DND-41 (cell line): ENCODE results near the gene NGLY1.

Experiments
- ATAC-seq: fragments of 200-7000 bp; cut with Tn5 transposase; 3 replicates; pipeline ENCODE4 v1.9.1; 2021; ENCODE audit warnings: low read depth; ENCODE audit not compliant: insufficient read depth
- DNase-seq: peaks from one replicate; pipeline ENCODE4 v3.0.0-alpha.2; 2020
- H2AFZ ChIP-seq: 2 replicates; pipeline ENCODE4 v1.6.0; 2012; ENCODE audit warnings: low read depth, low read length
- H3K27ac ChIP-seq: 2 replicates; pipeline ENCODE4 v1.5.1; 2012; ENCODE audit warnings: low read length, inconsistent platforms
- H3K27me3 ChIP-seq: fragments of 200-600 bp; sonication (generic); 2 replicates; pipeline ENCODE4 v1.6.0; 2012; ENCODE audit warnings: low read length, mild to moderate bottlenecking, inconsistent platforms; ENCODE audit not compliant: insufficient read depth, poor library complexity
- H3K36me3 ChIP-seq: 2 replicates; pipeline ENCODE4 v1.5.1; 2012; ENCODE audit warnings: low read length, inconsistent platforms; ENCODE audit not compliant: insufficient read depth
- H3K4me1 ChIP-seq: 2 replicates; pipeline ENCODE4 v1.5.1; 2012; ENCODE audit warnings: mild to moderate bottlenecking, low read length; ENCODE audit not compliant: insufficient read depth
- H3K4me2 ChIP-seq: 2 replicates; pipeline ENCODE4 v1.6.0; 2012; ENCODE audit warnings: mild to moderate bottlenecking, moderate library complexity, low read length, inconsistent platforms; ENCODE audit not compliant: insufficient read depth
- H3K4me3 ChIP-seq, 2 experiments: fragments of 200-600 bp in 1 of 2; shearing (Covaris generic) in 1 of 2; 2 replicates each; pipeline ENCODE4 v1.5.1; 2012 to 2016; ENCODE audit warnings: inconsistent platforms in 2 of 2, low read length in 2 of 2, mild to moderate bottlenecking in 2 of 2, low read depth in 1 of 2, moderate library complexity in 1 of 2
- H3K79me2 ChIP-seq: 2 replicates; pipeline ENCODE4 v1.6.0; 2012; ENCODE audit warnings: low read length, inconsistent platforms; ENCODE audit not compliant: insufficient read depth
- H3K9ac ChIP-seq: 2 replicates; pipeline ENCODE4 v1.6.0; 2012; ENCODE audit warnings: low read depth, mild to moderate bottlenecking, inconsistent platforms, low read length, moderate library complexity
- H3K9me3 ChIP-seq: 2 replicates; pipeline ENCODE4 v1.5.1; 2012; ENCODE audit warnings: low read length, moderate library complexity, mild to moderate bottlenecking, inconsistent platforms; ENCODE audit not compliant: insufficient read depth, severe bottlenecking
- H4K20me1 ChIP-seq: 2 replicates; pipeline ENCODE4 v1.6.0; 2012; ENCODE audit warnings: low read length; ENCODE audit not compliant: insufficient read depth
- EZH2 ChIP-seq: IDR thresholded peaks from 3 replicates; pipeline ENCODE4 v1.6.1; 2012; ENCODE audit warnings: borderline replicate concordance, low read depth, mild to moderate bottlenecking, moderate library complexity, low read length, inconsistent platforms; ENCODE audit not compliant: severe bottlenecking
- TF ChIP-seq, protein P1 (sequence below): IDR thresholded peaks from 2 replicates; pipeline ENCODE4 v1.5.1; 2012; ENCODE audit warnings: borderline replicate concordance, low read length, moderate library complexity, mild to moderate bottlenecking; ENCODE audit not compliant: poor library complexity, severe bottlenecking; ENCODE audit errors: extremely low read depth

The NGLY1 gene, protein sequence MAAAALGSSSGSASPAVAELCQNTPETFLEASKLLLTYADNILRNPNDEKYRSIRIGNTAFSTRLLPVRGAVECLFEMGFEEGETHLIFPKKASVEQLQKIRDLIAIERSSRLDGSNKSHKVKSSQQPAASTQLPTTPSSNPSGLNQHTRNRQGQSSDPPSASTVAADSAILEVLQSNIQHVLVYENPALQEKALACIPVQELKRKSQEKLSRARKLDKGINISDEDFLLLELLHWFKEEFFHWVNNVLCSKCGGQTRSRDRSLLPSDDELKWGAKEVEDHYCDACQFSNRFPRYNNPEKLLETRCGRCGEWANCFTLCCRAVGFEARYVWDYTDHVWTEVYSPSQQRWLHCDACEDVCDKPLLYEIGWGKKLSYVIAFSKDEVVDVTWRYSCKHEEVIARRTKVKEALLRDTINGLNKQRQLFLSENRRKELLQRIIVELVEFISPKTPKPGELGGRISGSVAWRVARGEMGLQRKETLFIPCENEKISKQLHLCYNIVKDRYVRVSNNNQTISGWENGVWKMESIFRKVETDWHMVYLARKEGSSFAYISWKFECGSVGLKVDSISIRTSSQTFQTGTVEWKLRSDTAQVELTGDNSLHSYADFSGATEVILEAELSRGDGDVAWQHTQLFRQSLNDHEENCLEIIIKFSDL

DNA sequence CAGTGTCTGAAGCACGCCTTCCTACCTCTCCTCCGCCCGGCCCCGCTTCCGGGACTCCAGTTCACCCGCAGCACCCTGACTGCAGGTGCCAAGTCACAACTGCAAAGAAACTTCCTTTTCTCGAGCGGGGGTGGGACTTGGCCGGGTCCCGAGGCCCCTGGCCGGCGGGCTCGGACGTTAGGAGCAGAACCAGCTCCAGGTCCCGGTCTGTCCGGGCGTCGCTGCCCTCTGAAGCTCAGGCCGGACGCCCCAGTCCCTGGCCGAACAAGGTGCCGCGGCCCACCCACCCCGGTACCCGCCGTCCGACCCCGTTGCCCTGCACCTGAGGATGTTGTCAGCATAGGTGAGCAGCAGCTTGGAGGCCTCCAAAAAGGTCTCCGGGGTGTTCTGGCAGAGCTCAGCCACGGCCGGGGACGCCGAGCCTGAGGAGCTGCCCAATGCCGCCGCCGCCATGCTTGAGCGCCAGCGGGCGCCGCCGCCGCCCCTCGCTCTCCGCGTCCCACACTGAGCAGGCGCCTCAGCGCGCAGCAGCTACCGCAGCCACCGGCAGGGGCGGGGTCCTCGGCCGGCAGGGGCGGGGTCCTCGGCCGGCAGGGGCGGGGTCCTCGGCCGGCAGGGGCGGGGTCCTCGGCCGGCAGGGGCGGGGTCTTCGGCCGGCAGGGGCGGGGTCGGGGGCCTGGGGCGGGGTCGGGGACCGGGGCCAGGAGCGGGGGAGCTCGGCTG is at the start of gene NGLY1:
Gene NGLY1, minus strand, starts transcription at position 506 of the 723 bp plus-strand sequence. Its CDS starts 53 bp downstream, at position 453.
- Histone ChIP-seq H3K4me1 (peaks cover 43% of the 10 kb centered on the region), H3K79me2 (peaks cover 50% of the 10 kb centered on the region)
- peak; percentile 85 for DNase-seq

DNA sequence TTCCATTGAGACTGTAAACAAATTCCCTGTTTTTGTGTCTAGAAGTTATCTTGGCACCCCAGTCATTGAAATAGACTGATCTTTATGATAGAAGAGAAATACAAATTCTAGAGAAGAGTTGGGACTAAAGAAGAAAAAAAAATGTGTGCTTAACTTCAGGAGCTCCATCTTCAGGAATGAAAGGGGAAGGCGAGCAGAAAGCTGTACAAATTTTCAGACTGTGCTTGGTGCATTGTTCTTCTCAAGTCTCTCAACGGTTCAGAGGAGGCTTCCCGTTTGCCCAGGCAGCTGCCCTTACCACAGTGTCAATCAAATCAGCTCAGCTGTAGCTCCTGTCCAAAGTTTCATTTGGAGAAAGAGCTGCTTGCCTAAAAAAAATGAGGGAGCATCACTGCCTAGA is 48.3 kb upstream of the NGLY1 start:
- Histone ChIP-seq H2AFZ (no peak overlapping the region), H3K9ac (no peak overlapping the region), H3K9me3 (no peaks in the 10 kb centered on the region), H3K27me3 (peaks cover 8% of the 10 kb centered on the region), H4K20me1 (no peaks in the 10 kb centered on the region), H3K36me3 (no peaks in the 10 kb centered on the region), H3K79me2 (no peaks in the 10 kb centered on the region), H3K4me1 (no peaks in the 10 kb centered on the region), H3K4me2 (no peak overlapping the region), H3K4me3 (no peak overlapping the region), H3K27ac (no peak overlapping the region)
- no peak for TF ChIP-seq EZH2
- TF ChIP-seq, protein P1, sequence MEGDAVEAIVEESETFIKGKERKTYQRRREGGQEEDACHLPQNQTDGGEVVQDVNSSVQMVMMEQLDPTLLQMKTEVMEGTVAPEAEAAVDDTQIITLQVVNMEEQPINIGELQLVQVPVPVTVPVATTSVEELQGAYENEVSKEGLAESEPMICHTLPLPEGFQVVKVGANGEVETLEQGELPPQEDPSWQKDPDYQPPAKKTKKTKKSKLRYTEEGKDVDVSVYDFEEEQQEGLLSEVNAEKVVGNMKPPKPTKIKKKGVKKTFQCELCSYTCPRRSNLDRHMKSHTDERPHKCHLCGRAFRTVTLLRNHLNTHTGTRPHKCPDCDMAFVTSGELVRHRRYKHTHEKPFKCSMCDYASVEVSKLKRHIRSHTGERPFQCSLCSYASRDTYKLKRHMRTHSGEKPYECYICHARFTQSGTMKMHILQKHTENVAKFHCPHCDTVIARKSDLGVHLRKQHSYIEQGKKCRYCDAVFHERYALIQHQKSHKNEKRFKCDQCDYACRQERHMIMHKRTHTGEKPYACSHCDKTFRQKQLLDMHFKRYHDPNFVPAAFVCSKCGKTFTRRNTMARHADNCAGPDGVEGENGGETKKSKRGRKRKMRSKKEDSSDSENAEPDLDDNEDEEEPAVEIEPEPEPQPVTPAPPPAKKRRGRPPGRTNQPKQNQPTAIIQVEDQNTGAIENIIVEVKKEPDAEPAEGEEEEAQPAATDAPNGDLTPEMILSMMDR: peak; percentile 48
- DNase-seq (peak; percentile 12), ATAC-seq (peak; percentile 62; the same call in 2 of the 3 replicates)

More for the DNA sequence above, at the start of gene NGLY1:
- Histone ChIP-seq H2AFZ (peak within 1 kb of the TSS; percentile 82), H3K9me3 (no peaks in the 10 kb centered on the region), H3K27ac (peak within 1 kb of the TSS; percentile 91), H3K4me3 (peak within 1 kb of the TSS; percentile 52 to 79), H3K36me3 (peaks cover 15% of the 10 kb centered on the region), H3K27me3 (no peaks in the 10 kb centered on the region), H3K9ac (peak within 1 kb of the TSS; percentile 83), H3K4me2 (peak within 1 kb of the TSS; percentile 85), H4K20me1 (peaks cover 8% of the 10 kb centered on the region)
- TF ChIP-seq, protein P1: no peak
- no peak for TF ChIP-seq EZH2
- ATAC-seq: peak; percentile 91

DNA sequence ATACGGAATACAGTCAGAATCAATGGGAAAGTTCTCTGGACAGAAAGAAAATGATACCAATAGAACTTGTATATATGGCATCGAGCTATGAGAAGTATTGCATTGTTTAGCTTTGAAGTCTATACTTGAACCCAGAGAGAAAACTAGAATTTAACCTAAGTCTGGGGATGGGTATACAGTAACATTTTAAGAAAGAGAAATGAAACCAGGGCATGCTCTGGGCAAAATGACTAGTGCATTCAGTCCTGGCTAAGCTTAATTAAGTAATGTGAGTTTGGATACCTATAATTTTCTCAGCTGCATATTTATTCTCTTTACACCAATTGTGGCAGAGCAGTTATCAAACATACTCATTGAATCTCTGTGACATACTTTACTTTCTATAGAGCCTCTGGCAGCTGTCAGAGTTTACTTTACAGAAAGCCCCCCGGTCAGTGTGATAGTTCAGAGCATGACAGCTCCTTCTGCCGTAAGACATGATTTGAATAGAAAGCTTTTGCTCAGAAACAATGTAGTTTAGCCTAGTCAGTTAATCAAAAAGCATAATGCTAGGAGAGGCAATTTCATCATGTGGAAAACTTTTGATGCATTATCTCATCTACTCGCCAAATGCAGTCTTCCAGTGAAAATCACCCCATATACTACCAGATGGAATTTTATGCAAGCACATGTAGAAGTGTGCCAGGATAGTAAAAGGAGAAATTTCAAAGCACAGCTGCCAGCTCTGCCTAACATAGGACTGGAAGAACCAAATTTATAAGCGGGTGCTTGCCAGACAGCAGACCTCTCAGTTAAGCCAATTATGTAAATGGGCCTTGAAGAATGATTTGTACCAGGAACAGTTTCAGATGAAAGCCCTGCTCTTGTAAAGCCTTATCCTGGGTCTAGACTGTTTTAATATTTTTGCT is 47.4 kb upstream of the NGLY1 start:
- ATAC-seq (no peak), DNase-seq (no peak)
- Histone ChIP-seq H3K4me3 (no peak overlapping the region), H4K20me1 (no peaks in the 10 kb centered on the region), H3K36me3 (no peaks in the 10 kb centered on the region), H2AFZ (no peak overlapping the region), H3K9ac (no peak overlapping the region), H3K4me1 (no peaks in the 10 kb centered on the region), H3K79me2 (no peaks in the 10 kb centered on the region), H3K27me3 (peaks cover 8% of the 10 kb centered on the region), H3K4me2 (no peak overlapping the region), H3K27ac (no peak overlapping the region), H3K9me3 (no peaks in the 10 kb centered on the region)
- TF ChIP-seq EZH2: no peak
- TF ChIP-seq, protein P1: no peak
